Activated CD4-positive, alpha-beta memory T cell treated with anti-CD3 and anti-CD28 coated beads, Interleukin-2, amount 10 ng/mL, durations not matched to agents 7 days and 5 days (primary cell): ENCODE results near the gene CSKMT. TPM values are rescaled to one million over a fixed set of nuclear protein-coding genes. Genes with fewer than 3 reads are reported as not detected.
"Not testable (repeated sequence)": the region's sequence is repeated elsewhere in the genome, so short reads cannot be mapped to it uniquely, and the experiment has no call there.

ENCODE experiments used
- CTCF ChIA-PET: fragments of 350-600 bp; sonication (Branson Sonifier 250); formaldehyde crosslinking; loops from one replicate; lab custom pipeline; 2021; ENCODE audit warnings: antibody characterized with exemption, inconsistent platforms; lab: Charles Lee
- POLR2A ChIA-PET: fragments of 350-600 bp; sonication (Branson Sonifier 250); formaldehyde crosslinking; loops from one replicate; lab custom pipeline; 2021; ENCODE audit warnings: antibody characterized with exemption; lab: Charles Lee
- DNase-seq: peaks from one replicate; pipeline ENCODE4 v3.0.0-alpha.2; 2020
- H3K27ac Mint-ChIP-seq: one replicate; pipeline ENCODE4 v1.8.0; 2021; ENCODE audit warnings: mild to moderate bottlenecking, mixed read lengths
- H3K27me3 Mint-ChIP-seq: one replicate; pipeline ENCODE4 v1.8.0; 2021; ENCODE audit warnings: mixed read lengths
- H3K36me3 Mint-ChIP-seq: one replicate; pipeline ENCODE4 v1.8.0; 2021; ENCODE audit warnings: low read depth, mixed read lengths
- H3K4me1 Mint-ChIP-seq: one replicate; pipeline ENCODE4 v1.8.0; 2021; ENCODE audit warnings: mixed read lengths
- H3K4me3 Mint-ChIP-seq: one replicate; pipeline ENCODE4 v1.8.0; 2021; ENCODE audit warnings: mild to moderate bottlenecking, mixed read lengths
- H3K9me3 Mint-ChIP-seq: one replicate; pipeline ENCODE4 v1.8.0; 2021; ENCODE audit warnings: mixed read lengths
- total RNA-seq, 2 experiments: library from RNA; stranded (reverse); gene quantifications; one replicate each; pipeline ENCODE4 v1.2.3, GENCODE V29; 2021

CSKMT gene
- total RNA-seq, 2 experiments from 2014 or later, result 16.6 to 18.3 TPM

- DNase-seq, H3K4me3 Mint-ChIP-seq, H3K27me3 Mint-ChIP-seq, H3K9me3 Mint-ChIP-seq, H3K27ac Mint-ChIP-seq, H3K4me1 Mint-ChIP-seq: not testable (repeated sequence)
- H3K36me3 Mint-ChIP-seq, result peaks cover 33% of the 10 kb centered on the region
- ChIA-PET POLR2A (interaction anchor here (1.0 to 3.4 kb wide), 8 partner anchors 14 to 146 kb away, joined by 3 to 15 read pairs (median 6); partner anchors contain the start of genes C11orf98, CSKMT, INTS5 and LBHD1), CTCF (interaction anchor here (0.7 to 3.7 kb wide), 22 partner anchors 9 to 312 kb away, joined by 3 to 32 read pairs (median 6); partner anchors contain the start of genes B3GAT3, C11orf98, CSKMT and GANAB)
Measured at GRCh38 chr11:62693624-62694023, 28.5 kb downstream of the CSKMT start.

DNA sequence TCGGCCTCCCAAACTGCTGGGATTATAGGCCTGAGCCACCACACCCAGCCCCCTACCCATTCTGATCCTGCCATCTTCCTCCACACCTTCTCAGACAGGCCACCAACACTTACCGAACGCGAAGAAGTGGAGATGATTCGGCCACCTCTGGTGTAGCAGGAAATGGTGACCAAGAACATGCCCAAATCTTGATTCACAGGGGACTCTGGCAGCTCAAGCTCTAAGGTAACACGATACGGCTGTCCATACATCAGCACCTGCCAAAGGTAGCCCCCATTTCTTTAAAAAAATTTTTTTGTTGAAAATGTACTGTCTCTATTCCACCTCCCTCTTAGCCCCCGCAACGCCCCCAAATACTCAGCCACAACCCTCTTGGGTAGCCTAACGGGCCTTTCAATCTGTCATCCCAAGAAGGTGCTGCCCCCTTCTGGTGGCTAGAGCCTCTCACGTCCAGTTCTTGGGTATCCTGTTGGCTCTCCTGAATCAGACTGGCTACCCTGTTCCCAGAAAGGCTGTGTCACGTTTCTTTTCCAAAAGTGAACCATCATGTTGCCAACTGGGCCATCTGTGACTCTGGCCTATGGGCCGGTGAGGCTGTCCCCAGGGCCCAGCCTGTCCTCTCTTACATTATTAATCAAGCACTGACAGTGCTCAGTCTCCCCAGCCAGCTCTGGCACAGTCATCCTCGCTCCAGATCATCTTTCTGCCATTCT lies 29.5 kb downstream of the CSKMT start:
- DNase-seq, result peak; percentile 79
- Mint-ChIP-seq H3K27ac (no peak overlapping the region), H3K27me3 (no peaks in the 10 kb centered on the region), H3K36me3 (peaks cover 33% of the 10 kb centered on the region), H3K4me1 (peaks cover 7% of the 10 kb centered on the region), H3K4me3 (no peak overlapping the region), H3K9me3 (no peaks in the 10 kb centered on the region)
- CTCF ChIA-PET, result interaction anchor here (0.6 to 3.7 kb wide), 37 partner anchors 8 to 699 kb away, joined by 3 to 32 read pairs (median 6); partner anchors contain the start of genes B3GAT3, C11orf98, CSKMT and GANAB
- POLR2A ChIA-PET, result interaction anchor here (0.6 to 3.4 kb wide), 8 partner anchors 14 to 187 kb away, joined by 3 to 15 read pairs (median 6); partner anchors contain the start of genes C11orf98, CSKMT, INTS5 and LBHD1

- ChIA-PET POLR2A (interaction anchor here (1.3 to 1.8 kb wide), 3 partner anchors 25 to 179 kb away, joined by 3 to 5 read pairs (median 4); partner anchors contain the start of genes C11orf98, CSKMT, HNRNPUL2 and SLC3A2), CTCF (interaction anchor here (1.9 kb wide), 1 partner anchor 8 kb away, joined by 8 read pairs; no protein-coding TSS in a partner anchor)
- Mint-ChIP-seq H3K4me1 (peaks cover 26% of the 10 kb centered on the region), H3K9me3 (no peaks in the 10 kb centered on the region), H3K36me3 (peaks cover 22% of the 10 kb centered on the region), H3K4me3 (no peak overlapping the region), H3K27ac (no peak overlapping the region), H3K27me3 (no peaks in the 10 kb centered on the region)
- no peak for DNase-seq
Measured at GRCh38 chr11:62702246-62702645, 37.1 kb downstream of the CSKMT start.

- Mint-ChIP-seq H3K4me1 (peaks cover 42% of the 10 kb centered on the region), H3K36me3 (peaks cover 18% of the 10 kb centered on the region)
- H3K4me3 Mint-ChIP-seq, H3K27me3 Mint-ChIP-seq, H3K9me3 Mint-ChIP-seq, DNase-seq, H3K27ac Mint-ChIP-seq: not testable (repeated sequence)
- ChIA-PET POLR2A (interaction anchor here (1.3 to 1.8 kb wide), 2 partner anchors 39 to 130 kb away, joined by 3 to 5 read pairs; partner anchors contain the start of genes C11orf98, CSKMT and EEF1G), CTCF (interaction anchor here (1.2 to 2.7 kb wide), 3 partner anchors 10 to 82 kb away, joined by 4 to 8 read pairs (median 8); no protein-coding TSS in a partner anchor)
Measured at GRCh38 chr11:62703921-62704320, 38.8 kb downstream of the CSKMT start.

- Mint-ChIP-seq H3K36me3 (peaks cover 27% of the 10 kb centered on the region), H3K27me3 (no peaks in the 10 kb centered on the region), H3K4me3 (peak overlapping the region; percentile 92), H3K9me3 (no peaks in the 10 kb centered on the region), H3K27ac (peak overlapping the region; percentile 69), H3K4me1 (peaks cover 52% of the 10 kb centered on the region)
- ChIA-PET POLR2A (interaction anchor here (0.7 to 14.0 kb wide), 19 partner anchors 9 to 177 kb away, joined by 3 to 234 read pairs (median 7); partner anchors contain the start of genes C11orf98, CSKMT, GANAB and HNRNPUL2), CTCF (interaction anchor here (1.1 to 2.7 kb wide), 6 partner anchors 10 to 113 kb away, joined by 3 to 8 read pairs (median 6); no protein-coding TSS in a partner anchor)
- no peak for DNase-seq
Measured at GRCh38 chr11:62705413-62705812, 40.3 kb downstream of the CSKMT start.

DNA sequence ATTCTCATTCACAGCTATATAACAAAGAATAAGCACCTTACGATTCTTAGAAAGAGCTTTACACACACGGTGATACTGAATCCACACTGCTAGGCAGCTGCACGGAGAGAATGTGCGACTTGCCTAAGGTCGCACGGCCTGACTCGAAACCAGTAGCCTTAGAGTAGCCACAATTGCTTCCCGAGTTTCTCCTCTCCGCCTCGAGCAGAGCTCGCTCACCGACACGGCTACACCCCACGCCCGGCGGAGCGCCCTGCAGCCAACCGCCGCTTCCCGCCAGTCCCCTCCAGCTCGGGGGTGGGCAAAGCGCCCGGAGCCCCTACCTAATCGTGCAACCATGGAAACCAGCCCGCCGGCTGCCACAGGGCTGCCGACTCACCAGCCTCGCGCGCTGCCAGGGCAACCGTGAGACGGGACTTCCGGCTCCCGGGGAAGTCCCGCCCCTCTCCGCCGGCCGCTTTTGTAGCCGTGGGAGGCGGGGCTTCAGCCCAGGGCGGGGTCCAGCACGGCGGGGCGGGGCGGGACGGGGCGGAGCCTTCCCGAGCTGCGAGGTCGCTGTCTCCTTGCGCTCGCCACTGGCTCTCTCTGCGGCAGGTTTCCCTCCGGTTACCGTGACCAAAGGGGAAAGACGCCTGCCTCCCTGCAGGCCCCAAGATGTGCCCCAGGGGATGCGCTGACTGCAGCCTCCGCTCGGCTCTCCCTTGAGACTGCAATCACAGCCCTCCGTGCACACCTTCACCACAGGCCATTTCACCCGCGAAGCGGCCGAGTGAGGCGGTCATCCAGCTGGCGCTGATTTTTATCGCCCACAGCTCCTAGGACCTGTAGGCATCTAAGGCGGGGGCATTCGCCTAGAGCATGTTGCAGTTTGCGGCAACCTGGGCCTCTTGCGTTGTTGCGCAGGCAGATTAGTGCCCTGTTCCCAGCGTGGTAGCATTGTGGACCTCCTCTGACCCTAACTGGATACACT lies 41.1 kb downstream of the CSKMT start:
- peaks cover 56% of the 10 kb centered on the region for H3K4me1 Mint-ChIP-seq
- H3K27me3 Mint-ChIP-seq, result no peaks in the 10 kb centered on the region
- H3K4me3 Mint-ChIP-seq, result peak overlapping the region; percentile 92
- no peaks in the 10 kb centered on the region for H3K9me3 Mint-ChIP-seq
- ChIA-PET CTCF (interaction anchor here (0.7 to 2.7 kb wide), 8 partner anchors 11 to 114 kb away, joined by 3 to 8 read pairs (median 6); partner anchors contain the start of genes C11orf98 and CSKMT), POLR2A (interaction anchor here (0.7 to 14.0 kb wide), 21 partner anchors 9 to 176 kb away, joined by 3 to 234 read pairs (median 6); partner anchors contain the start of genes C11orf98, CSKMT, EEF1G and GANAB)
- peak overlapping the region; percentile 69 for H3K27ac Mint-ChIP-seq
- DNase-seq, result peak; percentile 96
- peaks cover 30% of the 10 kb centered on the region for H3K36me3 Mint-ChIP-seq

DNA sequence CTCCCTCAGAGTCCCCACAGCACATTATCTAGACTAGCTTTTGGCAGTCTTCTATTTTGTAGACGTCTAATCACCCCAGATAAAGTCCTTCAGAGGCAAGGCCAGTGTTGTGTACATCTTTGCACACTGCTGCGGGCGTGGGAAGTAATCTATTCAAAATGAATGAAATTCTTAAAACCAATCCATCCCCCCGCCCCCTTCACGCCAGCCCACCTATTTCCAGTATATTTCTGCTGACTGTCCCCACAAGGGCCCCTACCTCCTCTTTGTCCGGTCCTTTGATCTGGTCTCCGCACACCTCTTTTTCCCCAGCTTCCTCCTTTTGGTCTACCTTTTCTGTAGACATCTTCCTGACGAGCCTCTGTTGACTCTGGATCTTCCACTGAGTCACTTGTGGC lies 41.7 kb downstream of the CSKMT start:
- Mint-ChIP-seq H3K4me3 (peak overlapping the region; percentile 92), H3K9me3 (no peaks in the 10 kb centered on the region), H3K27me3 (no peaks in the 10 kb centered on the region), H3K27ac (no peak overlapping the region), H3K36me3 (peaks cover 30% of the 10 kb centered on the region), H3K4me1 (peaks cover 56% of the 10 kb centered on the region)
- DNase-seq, result no peak
- POLR2A ChIA-PET, result interaction anchor here (0.7 to 14.0 kb wide), 23 partner anchors 9 to 175 kb away, joined by 3 to 234 read pairs (median 6); partner anchors contain the start of genes C11orf98, CSKMT, EEF1G and GANAB
- CTCF ChIA-PET, result interaction anchor here (1.1 to 2.7 kb wide), 4 partner anchors 13 to 95 kb away, joined by 4 to 8 read pairs (median 6); no protein-coding TSS in a partner anchor

DNA sequence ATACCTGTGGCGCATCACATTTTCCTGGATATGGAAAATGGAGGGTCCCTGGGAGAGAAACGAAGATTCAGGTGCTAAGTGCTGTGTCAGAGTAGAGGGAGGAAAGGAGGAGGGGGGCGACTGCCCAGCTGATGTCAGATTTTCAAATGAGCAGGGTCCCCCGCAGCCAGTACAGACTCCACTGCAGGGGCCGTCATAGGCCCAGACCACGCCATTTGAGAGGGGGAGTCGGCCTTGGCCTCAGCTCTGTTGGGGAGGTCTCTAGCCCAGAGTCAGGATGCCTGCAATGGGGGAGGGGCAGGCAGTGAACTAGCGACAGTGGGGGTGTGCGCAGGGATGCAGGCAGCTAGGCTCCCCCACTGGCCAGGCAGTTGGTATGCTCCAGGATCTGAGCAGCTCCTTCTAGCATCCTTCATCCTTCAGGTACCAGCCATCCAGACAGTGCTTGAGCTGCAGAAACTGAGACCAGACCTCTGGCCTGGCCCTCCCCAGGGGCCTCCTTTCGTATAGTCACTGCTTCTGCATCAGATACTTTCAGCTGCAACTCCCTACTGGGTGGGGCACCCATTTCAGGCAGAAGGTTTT lies 42.3 kb downstream of the CSKMT start, which contains the start of the genes BSCL2 and GNG3:
BSCL2 (minus strand) TSS at position 148 of the 585 bp plus-strand sequence. CDS start 229 bp downstream, outside the sequence.
GNG3 (plus strand) TSS at position 400 of the 585 bp plus-strand sequence. CDS start 620 bp downstream, outside the sequence.
- H3K4me1 Mint-ChIP-seq, result peaks cover 57% of the 10 kb centered on the region
- no peaks in the 10 kb centered on the region for H3K27me3 Mint-ChIP-seq
- ChIA-PET CTCF (interaction anchor here (1.1 to 2.0 kb wide), 3 partner anchors 78 to 96 kb away, joined by 3 to 6 read pairs (median 4); partner anchors contain the start of gene TMEM179B), POLR2A (interaction anchor here (0.7 to 14.0 kb wide), 19 partner anchors 8 to 175 kb away, joined by 3 to 234 read pairs (median 9); partner anchors contain the start of genes C11orf98, CSKMT, GANAB and HNRNPUL2)
- H3K27ac Mint-ChIP-seq, result peak within 1 kb of the TSS; percentile 94
- peak within 1 kb of the TSS; percentile 92 for H3K4me3 Mint-ChIP-seq
- H3K36me3 Mint-ChIP-seq, result peaks cover 29% of the 10 kb centered on the region
- no peaks in the 10 kb centered on the region for H3K9me3 Mint-ChIP-seq
- no peak for DNase-seq

DNA sequence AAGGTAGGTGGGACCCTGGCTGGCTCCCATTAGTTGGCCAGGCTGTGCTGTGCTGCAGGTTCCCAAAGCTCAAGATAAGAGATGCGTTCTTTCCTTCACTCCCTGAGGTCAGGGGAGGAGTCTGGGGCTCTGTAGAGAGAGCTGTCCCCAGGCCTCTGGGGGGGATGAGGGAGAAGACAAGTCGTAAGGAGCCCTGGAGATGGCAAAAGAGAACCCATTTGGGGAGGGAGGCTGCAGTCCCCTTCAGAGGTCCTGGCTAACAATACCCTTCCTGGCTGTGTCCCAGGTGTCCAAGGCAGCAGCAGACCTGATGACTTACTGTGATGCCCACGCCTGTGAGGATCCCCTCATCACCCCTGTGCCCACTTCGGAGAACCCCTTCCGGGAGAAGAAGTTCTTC lies 43.3 kb downstream of the CSKMT start:
- ChIA-PET POLR2A (interaction anchor here (0.8 to 14.0 kb wide), 26 partner anchors 8 to 174 kb away, joined by 3 to 234 read pairs (median 7); partner anchors contain the start of genes C11orf98, CSKMT, EEF1G and HNRNPUL2), CTCF (interaction anchor here (0.8 to 3.1 kb wide), 7 partner anchors 14 to 314 kb away, joined by 3 to 11 read pairs (median 3); partner anchors contain the start of genes HNRNPUL2, TMEM179B and TTC9C)
- no peaks in the 10 kb centered on the region for H3K9me3 Mint-ChIP-seq
- peak overlapping the region; percentile 94 for H3K27ac Mint-ChIP-seq
- DNase-seq, result no peak
- H3K27me3 Mint-ChIP-seq, result no peaks in the 10 kb centered on the region
- peaks cover 34% of the 10 kb centered on the region for H3K36me3 Mint-ChIP-seq
- peaks cover 64% of the 10 kb centered on the region for H3K4me1 Mint-ChIP-seq
- H3K4me3 Mint-ChIP-seq, result peak overlapping the region; percentile 92

DNA sequence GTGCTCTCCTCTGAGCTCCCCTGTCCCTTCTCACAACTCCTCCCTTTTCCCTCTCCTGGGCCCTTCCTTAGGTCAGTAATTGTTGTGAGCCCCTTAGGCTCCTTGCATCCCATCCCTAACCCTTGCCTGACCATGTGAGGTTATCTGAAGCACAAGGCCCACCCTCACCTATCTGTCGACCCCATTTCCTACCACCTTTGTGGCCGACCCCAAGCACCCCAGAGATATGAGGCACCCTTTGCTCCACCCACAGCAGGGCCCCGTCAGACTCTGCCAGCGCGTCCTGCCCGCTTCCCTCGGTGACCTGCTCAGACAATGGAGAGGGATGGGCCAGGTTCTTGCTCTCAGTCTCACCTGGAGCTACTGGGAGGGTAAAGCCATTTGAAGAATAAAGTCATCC lies 43.7 kb downstream of the CSKMT start:
- ChIA-PET POLR2A (interaction anchor here (0.7 to 14.0 kb wide), 34 partner anchors 8 to 172 kb away, joined by 3 to 234 read pairs (median 5); partner anchors contain the start of genes C11orf98, CSKMT, EEF1G and HNRNPUL2), CTCF (interaction anchor here (0.8 to 3.1 kb wide), 8 partner anchors 14 to 314 kb away, joined by 3 to 11 read pairs (median 4); partner anchors contain the start of genes HNRNPUL2, SLC3A2, TMEM179B and TTC9C)
- no peaks in the 10 kb centered on the region for H3K27me3 Mint-ChIP-seq
- peak overlapping the region; percentile 92 for H3K4me3 Mint-ChIP-seq
- peak; percentile 61 for DNase-seq
- H3K4me1 Mint-ChIP-seq, result peaks cover 68% of the 10 kb centered on the region
- peaks cover 38% of the 10 kb centered on the region for H3K36me3 Mint-ChIP-seq
- no peaks in the 10 kb centered on the region for H3K9me3 Mint-ChIP-seq
- peak overlapping the region; percentile 94 for H3K27ac Mint-ChIP-seq
